AG09319 (cell line): ENCODE measurements around the gene MARCHF3.

Experiments
- DNase-seq: peaks from one replicate; pipeline ENCODE4 v3.0.0-alpha.2; 2010; ENCODE audit warnings: low read depth; ENCODE audit errors: extremely low read depth
- CTCF ChIP-seq: IDR thresholded peaks from 2 replicates; pipeline ENCODE4 v1.5.1; 2011; ENCODE audit warnings: low read depth, mild to moderate bottlenecking, inconsistent platforms, low read length, moderate library complexity

The MARCHF3 gene

GRCh38 chr5:126961702-126962101 is 68.7 kb downstream of the MARCHF3 start:
- TF ChIP-seq CTCF: no peak
- DNase-seq: peak; percentile 8

- TF ChIP-seq CTCF: no peak
- DNase-seq: no peak
Observed at GRCh38 chr5:126961128-126961527, 69.2 kb downstream of the MARCHF3 start.

GRCh38 chr5:126959188-126959587 is 71.2 kb downstream of the MARCHF3 start:
- no peak for DNase-seq
- TF ChIP-seq CTCF: no peak

GRCh38 chr5:126956991-126957390 is 73.4 kb downstream of the MARCHF3 start:
- TF ChIP-seq CTCF: no peak
- DNase-seq: no peak

GRCh38 chr5:126954981-126955380 is 75.4 kb downstream of the MARCHF3 start:
- DNase-seq: peak; percentile 14

GRCh38 chr5:126953640-126954039 is 76.7 kb downstream of the MARCHF3 start:
- TF ChIP-seq CTCF: no peak
- no peak for DNase-seq

More at GRCh38 chr5:126954981-126955380, 75.4 kb downstream of the MARCHF3 start:
- TF ChIP-seq CTCF: no peak

- no peak for DNase-seq
- no peak for TF ChIP-seq CTCF
Observed at GRCh38 chr5:126949475-126949874, 80.9 kb downstream of the MARCHF3 start.
